GM12878 (cell line): Measurements from ENCODE around the gene SEMA4C. TPM values are rescaled to one million over a fixed set of nuclear protein-coding genes. Genes with fewer than 3 reads are reported as not detected.
A peak's percentile ranks its signal among the peaks of the same experiment; 100 is the strongest.

Experiments
- ATAC-seq: fragments of 200-7000 bp; cut with Tn5 transposase; 3 replicates; pipeline ENCODE4 v1.9.1; 2020; ENCODE audit warnings: mild to moderate bottlenecking, moderate library complexity
- BruUV-seq: library from RNA; stranded (reverse); fragments of 400-500 nt; replicated peaks from 2 replicates; lab custom pipeline; 2021; lab: Mats Ljungman, UMichigan
- CTCF ChIA-PET: fragments of 300-600 bp; sonication (Branson Sonifier 250); formaldehyde crosslinking; extraction: SDS; loops from one replicate; lab custom pipeline; 2021; ENCODE audit warnings: inconsistent platforms; lab: Yijun Ruan, JAX
- POLR2A ChIA-PET: fragments of 350-600 bp; formaldehyde crosslinking; extraction: SDS; loops from one replicate; lab custom pipeline; 2021; ENCODE audit warnings: inconsistent platforms; lab: Charles Lee
- RAD21 ChIA-PET: fragments of 300-600 bp; sonication (Branson Sonifier 250); formaldehyde crosslinking; loops from one replicate; lab custom pipeline; 2023; ENCODE audit warnings: antibody characterized with exemption; ENCODE audit not compliant: unreplicated experiment; lab: Charles Lee
- SMC1A ChIA-PET: fragments of 300-600 bp; sonication (Branson Sonifier 250); formaldehyde crosslinking; loops from one replicate; lab custom pipeline; 2023; ENCODE audit not compliant: unreplicated experiment, uncharacterized antibody; lab: Charles Lee
- DNase-seq: peaks from one replicate; pipeline ENCODE4 v3.0.0-alpha.2; 2011; ENCODE audit warnings: low read depth, low spot score
- FAIRE-seq: peaks from 3 replicates; lab custom pipeline; 2011; peaks lifted over from hg19 to GRCh38; lab: Jason Lieb, UNC
- H2AFZ ChIP-seq: 2 replicates; pipeline ENCODE4 v1.6.0; 2011; ENCODE audit warnings: low read depth, low read length, control low read depth; ENCODE audit not compliant: control insufficient read depth
- H3K27ac ChIP-seq: 2 replicates; pipeline ENCODE4 v1.5.1; 2011; ENCODE audit warnings: control low read depth; ENCODE audit not compliant: control insufficient read depth, insufficient read depth
- H3K27me3 ChIP-seq, 2 experiments: replicated peaks in 1 of 2; 2 replicates each; pipeline versions ENCODE4 v1.6.0 to v1.6.1; 2011; ENCODE audit warnings: low read length in 1 of 2; ENCODE audit not compliant: control insufficient read depth in 2 of 2, insufficient read depth in 2 of 2
- H3K36me3 ChIP-seq, 2 experiments: 2 replicates each; pipeline ENCODE4 v1.5.1; 2011; ENCODE audit warnings: low read length in 1 of 2; ENCODE audit not compliant: control insufficient read depth in 2 of 2, insufficient read depth in 2 of 2
- H3K4me1 ChIP-seq: 2 replicates; pipeline ENCODE4 v1.6.1; 2011; ENCODE audit warnings: mild to moderate bottlenecking, low read length, moderate library complexity, mixed read lengths; ENCODE audit not compliant: control insufficient read depth, insufficient read depth
- H3K4me2 ChIP-seq: 2 replicates; pipeline ENCODE4 v1.6.0; 2011; ENCODE audit warnings: control low read depth; ENCODE audit not compliant: control insufficient read depth, insufficient read depth
- H3K4me3 ChIP-seq: fragments of 200-600 bp; sonication (generic); 2 replicates; pipeline ENCODE4 v1.5.1; 2016
- H3K79me2 ChIP-seq: 2 replicates; pipeline ENCODE4 v1.6.0; 2011; ENCODE audit warnings: low read length; ENCODE audit not compliant: control insufficient read depth, insufficient read depth
- H3K9ac ChIP-seq: 2 replicates; pipeline ENCODE4 v1.8.0; 2011; ENCODE audit warnings: low read length, control low read depth, mixed read lengths; ENCODE audit not compliant: control insufficient read depth, insufficient read depth
- H3K9me3 ChIP-seq: replicated peaks from 3 replicates; pipeline ENCODE4 v1.5.1; 2011; ENCODE audit warnings: mild to moderate bottlenecking, low read length; ENCODE audit not compliant: control insufficient read depth, insufficient read depth
- H4K20me1 ChIP-seq: 2 replicates; pipeline ENCODE4 v1.6.0; 2011; ENCODE audit not compliant: control insufficient read depth, insufficient read depth
- BHLHE40 ChIP-seq, 2 experiments: fragments of 450-650 bp in 1 of 2; IDR thresholded peaks; 2 replicates each; pipeline ENCODE4 v1.6.1; 2011 to 2017; ENCODE audit warnings: low read depth in 2 of 2, borderline replicate concordance in 1 of 2, improper control_type of control experiment in 1 of 2, low read length in 1 of 2, mild to moderate bottlenecking in 1 of 2
- CEBPZ ChIP-seq: fragments of 150-350 bp; IDR thresholded peaks from 2 replicates; pipeline ENCODE4 v1.6.1; 2016; ENCODE audit warnings: low read depth, low read length
- CHD1 ChIP-seq: IDR thresholded peaks from 2 replicates; pipeline ENCODE4 v1.6.1; 2012; ENCODE audit warnings: low read depth, low read length, improper control_type of control experiment
- EED ChIP-seq: sonication (generic); IDR thresholded peaks from 2 replicates; pipeline ENCODE4 v1.6.1; 2016; ENCODE audit warnings: antibody characterized with exemption, low read depth
- EGR1 ChIP-seq, 2 experiments: IDR thresholded peaks; 1 replicate in 1 of 2; 2 replicates in 1 of 2; pipeline ENCODE4 v1.6.1; 2011 to 2012; ENCODE audit warnings: low read depth in 2 of 2, low read length in 2 of 2, borderline replicate concordance in 1 of 2, mild to moderate bottlenecking in 1 of 2, moderate library complexity in 1 of 2
- ETV6 ChIP-seq, 2 experiments: fragments of 450-650 bp in 1 of 2; IDR thresholded peaks in 1 of 2; conservative IDR thresholded peaks in 1 of 2; 2 replicates each; pipeline ENCODE4 v1.6.1; 2014; ENCODE audit warnings: antibody characterized with exemption in 1 of 2, borderline replicate concordance in 1 of 2, low read depth in 1 of 2, mild to moderate bottlenecking in 1 of 2, moderate library complexity in 1 of 2
- GABPA ChIP-seq: IDR thresholded peaks from 2 replicates; pipeline ENCODE4 v1.6.1; 2014; ENCODE audit warnings: antibody characterized with exemption, low read depth, mild to moderate bottlenecking, inconsistent platforms
- IRF4 ChIP-seq: IDR thresholded peaks from 2 replicates; pipeline ENCODE4 v1.6.1; 2011; ENCODE audit warnings: low read depth, low read length
- LARP7 ChIP-seq: fragments of 450-650 bp; IDR thresholded peaks from 2 replicates; pipeline ENCODE4 v1.6.1; 2017; ENCODE audit warnings: mild to moderate bottlenecking
- MTA2 ChIP-seq: fragments of 450-650 bp; IDR thresholded peaks from 2 replicates; pipeline ENCODE4 v1.6.1; 2016; ENCODE audit warnings: low read depth, mild to moderate bottlenecking, moderate library complexity
- NKRF ChIP-seq: fragments of 450-650 bp; conservative IDR thresholded peaks from 2 replicates; pipeline ENCODE4 v1.6.1; 2017; ENCODE audit warnings: mild to moderate bottlenecking, moderate library complexity
- NR2C1 ChIP-seq: fragments of 450-650 bp; IDR thresholded peaks from 2 replicates; pipeline ENCODE4 v1.6.1; 2017; ENCODE audit warnings: antibody characterized with exemption, mild to moderate bottlenecking, moderate library complexity
- NR2F1 ChIP-seq: fragments of 450-650 bp; conservative IDR thresholded peaks from 2 replicates; pipeline ENCODE4 v1.6.1; 2017; ENCODE audit warnings: mild to moderate bottlenecking
- POU2F2 ChIP-seq: IDR thresholded peaks from 3 replicates; pipeline ENCODE4 v1.6.1; 2011; ENCODE audit warnings: low read depth, mild to moderate bottlenecking, low read length, borderline replicate concordance
- RUNX3 ChIP-seq: IDR thresholded peaks from 2 replicates; pipeline ENCODE4 v1.6.1; 2012; ENCODE audit warnings: low read length, inconsistent platforms
- SMAD1 ChIP-seq: fragments of 450-650 bp; IDR thresholded peaks from 2 replicates; pipeline ENCODE4 v1.6.1; 2018; ENCODE audit warnings: mild to moderate bottlenecking, low read depth; ENCODE audit not compliant: partially characterized antibody
- TCF12 ChIP-seq: IDR thresholded peaks from 2 replicates; pipeline ENCODE4 v1.6.1; 2011; ENCODE audit warnings: low read depth, mild to moderate bottlenecking, low read length
- ZBED1 ChIP-seq: IDR thresholded peaks from 2 replicates; pipeline ENCODE4 v1.6.1; 2016; ENCODE audit warnings: borderline replicate concordance
- ZNF622 ChIP-seq: fragments of 450-650 bp; IDR thresholded peaks from 2 replicates; pipeline ENCODE4 v1.6.1; 2017; ENCODE audit warnings: mild to moderate bottlenecking, inconsistent platforms
- WGBS: methylation state at CpG from one replicate; pipeline ENCODE4 v1.1.6; 2016; ENCODE audit warnings: low lambda C conversion rate; ENCODE audit not compliant: insufficient replicate concordance, insufficient coverage; ENCODE audit errors: missing lambda C conversion rate; 5-methylcytosine and 5-hydroxymethylcytosine counted together
- in situ Hi-C: fragments of 300-500 bp; cut with MboI; formaldehyde crosslinking; loops from 9 replicates; pipeline ENCODE4 v1.14.3; 2018; ENCODE audit warnings: mixed read lengths
- intact Hi-C: fragments of 100-400 bp; cut with micrococcal nuclease; formaldehyde crosslinking; loops from one replicate; pipeline ENCODE4 v1.14.2; 2022; ENCODE audit not compliant: unreplicated experiment
- polyA plus RNA-seq, 11 experiments: library from polyadenylated mRNA; depleted of rRNA in 4 of 11; unstranded in 6 of 11; stranded (reverse) in 5 of 11; fragments of >200 nt; fragmentation: Nextera tagmentation in 4 of 11; fragmentation: Illumina TruSeq in 1 of 11; extraction: Ambion mirVana in 4 of 11; extraction: Trizol in 1 of 11; gene quantifications; 1 replicate in 1 of 11; 2 replicates in 10 of 11; pipeline versions ENCODE4 v1.2.1 to v1.2.3, GENCODE V29; 2011 to 2016; ENCODE audit warnings: inconsistent platforms in 2 of 11, missing spikeins in 2 of 11, low read depth in 1 of 11
- total RNA-seq, 4 experiments: library from RNA; depleted of rRNA in 3 of 4; stranded (reverse); fragments of >200 nt in 3 of 4; fragmentation: Illumina TruSeq in 1 of 4; extraction: Trizol in 1 of 4; gene quantifications; 2 replicates each; pipeline versions ENCODE4 v1.2.1 to v1.2.3, GENCODE V29; 2013 to 2021

SEMA4C gene
- total and polyA plus RNA-seq, 10 of the 15 experiments (the other 5 are each of a cell fraction or from before 2014, with no cell fraction given) = 0.06 to 21.6 (median 6.8) TPM

DNA sequence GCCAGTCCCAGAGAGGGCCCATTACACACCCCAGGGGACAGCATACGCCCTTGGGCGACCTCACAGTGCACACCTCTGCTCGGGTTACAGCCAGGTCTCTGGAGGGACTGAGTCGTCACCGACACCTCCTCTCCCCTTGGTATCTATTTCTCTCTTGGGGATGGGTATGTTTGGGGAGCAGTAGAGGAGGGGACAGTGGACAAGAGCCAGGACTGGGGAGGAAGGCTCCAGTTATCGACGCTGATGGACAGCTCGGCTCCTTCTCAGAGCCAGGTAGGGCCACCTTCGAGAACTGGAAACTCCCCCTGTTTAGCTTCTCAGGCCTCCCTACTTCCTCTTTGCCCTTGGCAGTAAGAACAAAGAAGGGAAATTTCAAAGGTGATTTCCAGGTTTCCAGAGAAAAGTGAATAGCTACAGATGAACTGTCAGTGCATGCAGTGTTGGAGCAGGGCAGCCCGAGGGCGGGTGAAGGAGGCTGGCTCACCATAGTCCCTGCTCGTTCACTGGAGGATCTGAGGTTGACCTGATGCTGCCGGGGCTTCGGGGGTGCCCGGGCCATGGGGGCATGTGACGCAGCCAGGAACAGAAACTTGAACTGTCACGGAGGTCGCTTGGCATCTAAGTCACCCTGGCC lies 4.4 kb upstream of the SEMA4C start:
- ChIA-PET CTCF (interaction anchor here (0.6 to 5.0 kb wide), 4 partner anchors 13 to 77 kb away, joined by 3 to 31 read pairs (median 13); partner anchors contain the start of gene ANKRD39), SMC1A (interaction anchor here (1.1 to 3.1 kb wide), 5 partner anchors 16 to 78 kb away, joined by 3 to 25 read pairs (median 3); partner anchors contain the start of genes ANKRD39 and CNNM3), RAD21 (interaction anchor here (0.8 to 3.6 kb wide), 9 partner anchors 16 to 346 kb away, joined by 3 to 38 read pairs (median 4); partner anchors contain the start of genes ANKRD39 and ARID5A), POLR2A (interaction anchor here (0.5 to 3.2 kb wide), 10 partner anchors 8 to 552 kb away, joined by 3 to 28 read pairs (median 4); partner anchors contain the start of gene ANKRD39)
- Histone ChIP-seq H4K20me1 (no peaks in the 10 kb centered on the region), H3K27ac (peak overlapping the region; percentile 74), H3K4me1 (peaks cover 37% of the 10 kb centered on the region), H3K9me3 (no peaks in the 10 kb centered on the region), H3K36me3 (no peaks in the 10 kb centered on the region), H3K9ac (peak overlapping the region; percentile 31), H3K4me3 (peak overlapping the region; percentile 26; the same call in 1 of the 2 replicates), H3K4me2 (peak overlapping the region; percentile 71), H3K79me2 (peaks cover 5% of the 10 kb centered on the region), H2AFZ (peak overlapping the region; percentile 78), H3K27me3 (no peaks in the 10 kb centered on the region; a peak in 1 of 4 replicates)
- intact Hi-C loops (no loop called here), in situ Hi-C loops (no loop called here)
- ATAC-seq (peak; percentile 82), FAIRE-seq (peak; percentile 84), DNase-seq (peak; percentile 76)
- WGBS = 6% methylated on average over 18 of the region's 18 CpGs
- no TSS peak for BruUV-seq
- TF ChIP-seq SMAD1 (no peak), POU2F2 (0 out of 3 replicates have a peak, but pooled peaks have one; percentile 9), MTA2 (peak; percentile 60; the same call in 1 of the 2 replicates), ZBED1 (no peak), EGR1 (IDR thresholded peaks at IDR 0.05; ENCODE audit: borderline replicate concordance in 1 of 2, low read depth in 2 of 2, low read length in 2 of 2) (no peak), CHD1 (no peak), CEBPZ (no peak), NR2C1 (no peak; the same call in 1 of the 2 replicates), ETV6 (conservative IDR thresholded peaks at IDR 0.05 in 1 of 2, IDR thresholded peaks at IDR 0.05 in 1 of 2; ENCODE audit: borderline replicate concordance in 1 of 2, low read depth in 1 of 2) (peak in 1 of 2 experiments; percentile 18; a peak in 1 of 4 replicates), ZNF622 (no peak), GABPA (no peak), RUNX3 (no peak), NKRF (0 out of 2 replicates have a peak, but pooled peaks have one; percentile 30), NR2F1 (peak; percentile 93), BHLHE40 (IDR thresholded peaks at IDR 0.05; ENCODE audit: borderline replicate concordance in 1 of 2, low read depth in 2 of 2, low read length in 1 of 2) (peak; percentile 40 to 71; a peak in 2 of 4 replicates), IRF4 (peak; percentile 26; the same call in 1 of the 2 replicates), EED (peak; percentile 75), TCF12 (0 out of 2 replicates have a peak, but pooled peaks have one; percentile 4), LARP7 (no peak; the same call in 1 of the 2 replicates)
